ENCODE measurements around the gene LACC1. TPM values are rescaled to one million over a fixed set of nuclear protein-coding genes. Genes with fewer than 3 reads are reported as not detected.

The LACC1 gene
- total and polyA plus RNA-seq, 2 of the 13 experiments (the other 11 are each of a cell fraction or from before 2014, with no cell fraction given) = 0.92 to 1.7 TPM

DNA sequence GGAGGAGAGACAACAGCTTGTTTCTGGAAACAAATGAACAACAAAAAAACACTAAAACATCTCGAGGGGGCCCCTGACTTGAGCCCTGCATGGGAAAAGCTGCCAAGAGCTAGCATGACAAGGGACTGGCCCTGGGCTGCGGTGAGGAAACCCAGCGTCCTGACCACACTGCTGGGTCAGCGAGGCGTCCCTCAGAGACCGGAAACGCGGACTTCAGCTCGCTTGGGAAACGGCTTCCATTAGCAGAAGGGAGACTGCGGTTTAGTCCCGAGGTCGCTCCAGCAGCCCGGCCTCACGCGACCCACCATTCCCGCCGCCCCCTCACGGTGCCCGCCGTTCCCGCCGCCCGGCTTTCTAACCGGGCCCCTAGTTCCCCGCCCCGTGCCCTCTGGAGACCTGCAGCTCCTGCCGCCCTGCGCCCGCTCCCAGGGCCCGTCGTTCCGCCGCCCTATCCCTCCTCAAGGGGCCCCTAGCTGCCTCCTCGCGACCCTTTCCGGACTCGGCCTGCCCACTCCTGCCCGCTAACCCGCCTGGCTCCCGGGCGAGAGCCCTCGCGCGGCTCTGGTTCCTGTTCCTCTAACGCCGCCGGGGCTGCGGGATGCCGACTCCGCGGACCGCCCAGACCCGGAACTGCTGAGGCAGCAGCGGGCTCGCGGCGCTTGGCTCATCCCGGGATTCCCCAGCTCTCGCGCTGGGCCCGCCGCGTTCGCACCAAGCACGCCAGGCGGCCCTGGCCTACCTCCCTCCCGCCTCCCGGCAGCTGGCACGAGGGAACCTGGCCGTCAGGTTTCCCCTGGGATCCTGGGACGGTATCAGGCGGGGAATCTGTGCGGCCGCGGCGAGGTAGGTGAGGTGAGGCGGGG, 581 bp upstream of the LACC1 start, which contains the start of gene CCDC122 (continued):
- TF ChIP-seq, protein P1, sequence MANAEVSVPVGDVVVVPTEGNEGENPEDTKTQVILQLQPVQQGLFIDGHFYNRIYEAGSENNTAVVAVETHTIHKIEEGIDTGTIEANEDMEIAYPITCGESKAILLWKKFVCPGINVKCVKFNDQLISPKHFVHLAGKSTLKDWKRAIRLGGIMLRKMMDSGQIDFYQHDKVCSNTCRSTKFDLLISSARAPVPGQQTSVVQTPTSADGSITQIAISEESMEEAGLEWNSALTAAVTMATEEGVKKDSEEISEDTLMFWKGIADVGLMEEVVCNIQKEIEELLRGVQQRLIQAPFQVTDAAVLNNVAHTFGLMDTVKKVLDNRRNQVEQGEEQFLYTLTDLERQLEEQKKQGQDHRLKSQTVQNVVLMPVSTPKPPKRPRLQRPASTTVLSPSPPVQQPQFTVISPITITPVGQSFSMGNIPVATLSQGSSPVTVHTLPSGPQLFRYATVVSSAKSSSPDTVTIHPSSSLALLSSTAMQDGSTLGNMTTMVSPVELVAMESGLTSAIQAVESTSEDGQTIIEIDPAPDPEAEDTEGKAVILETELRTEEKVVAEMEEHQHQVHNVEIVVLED (CRISPR knock-in tag; IDR thresholded peaks at IDR 0.05; ENCODE audit: borderline replicate concordance) = no peak
- TF ChIP-seq, protein P2, sequence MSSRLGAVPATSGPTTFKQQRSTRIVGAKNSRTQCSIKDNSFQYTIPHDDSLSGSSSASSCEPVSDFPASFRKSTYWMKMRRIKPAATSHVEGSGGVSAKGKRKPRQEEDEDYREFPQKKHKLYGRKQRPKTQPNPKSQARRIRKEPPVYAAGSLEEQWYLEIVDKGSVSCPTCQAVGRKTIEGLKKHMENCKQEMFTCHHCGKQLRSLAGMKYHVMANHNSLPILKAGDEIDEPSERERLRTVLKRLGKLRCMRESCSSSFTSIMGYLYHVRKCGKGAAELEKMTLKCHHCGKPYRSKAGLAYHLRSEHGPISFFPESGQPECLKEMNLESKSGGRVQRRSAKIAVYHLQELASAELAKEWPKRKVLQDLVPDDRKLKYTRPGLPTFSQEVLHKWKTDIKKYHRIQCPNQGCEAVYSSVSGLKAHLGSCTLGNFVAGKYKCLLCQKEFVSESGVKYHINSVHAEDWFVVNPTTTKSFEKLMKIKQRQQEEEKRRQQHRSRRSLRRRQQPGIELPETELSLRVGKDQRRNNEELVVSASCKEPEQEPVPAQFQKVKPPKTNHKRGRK (CRISPR knock-in tag; IDR thresholded peaks at IDR 0.05) = no peak
- TF ChIP-seq ZBTB3 (CRISPR knock-in tag; IDR thresholded peaks at IDR 0.05; ENCODE audit: borderline replicate concordance, low read depth) (no peak), GTF3A (CRISPR knock-in tag; conservative IDR thresholded peaks at IDR 0.05) (no peak), NRL (CRISPR knock-in tag; IDR thresholded peaks at IDR 0.05; ENCODE audit: borderline replicate concordance) (peak; percentile 71; the same call in 1 of the 2 replicates), MAF1 (CRISPR knock-in tag; IDR thresholded peaks at IDR 0.05; ENCODE audit: borderline replicate concordance) (no peak), SOX6 (IDR thresholded peaks at IDR 0.05) (no peak), SOX6 (CRISPR knock-in tag; IDR thresholded peaks at IDR 0.05) (no peak), SKI (IDR thresholded peaks at IDR 0.05; ENCODE audit: partially characterized antibody) (no peak), ZSCAN9 (CRISPR knock-in tag; IDR thresholded peaks at IDR 0.05; ENCODE audit: borderline replicate concordance) (peak; percentile 64; the same call in 1 of the 2 replicates), KLF16 (CRISPR knock-in tag; IDR thresholded peaks at IDR 0.05) (peak; percentile 35 to 72; a peak in 2 of 4 replicates), ZNF136 (CRISPR knock-in tag; IDR thresholded peaks at IDR 0.05; ENCODE audit: low read depth) (no peak), CBX1 (IDR thresholded peaks at IDR 0.05; ENCODE audit: low read depth) (no peak)
- TF ChIP-seq, protein P3, sequence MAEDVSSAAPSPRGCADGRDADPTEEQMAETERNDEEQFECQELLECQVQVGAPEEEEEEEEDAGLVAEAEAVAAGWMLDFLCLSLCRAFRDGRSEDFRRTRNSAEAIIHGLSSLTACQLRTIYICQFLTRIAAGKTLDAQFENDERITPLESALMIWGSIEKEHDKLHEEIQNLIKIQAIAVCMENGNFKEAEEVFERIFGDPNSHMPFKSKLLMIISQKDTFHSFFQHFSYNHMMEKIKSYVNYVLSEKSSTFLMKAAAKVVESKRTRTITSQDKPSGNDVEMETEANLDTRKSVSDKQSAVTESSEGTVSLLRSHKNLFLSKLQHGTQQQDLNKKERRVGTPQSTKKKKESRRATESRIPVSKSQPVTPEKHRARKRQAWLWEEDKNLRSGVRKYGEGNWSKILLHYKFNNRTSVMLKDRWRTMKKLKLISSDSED (CRISPR knock-in tag; IDR thresholded peaks at IDR 0.05) = no peak
- TF ChIP-seq, protein P4, sequence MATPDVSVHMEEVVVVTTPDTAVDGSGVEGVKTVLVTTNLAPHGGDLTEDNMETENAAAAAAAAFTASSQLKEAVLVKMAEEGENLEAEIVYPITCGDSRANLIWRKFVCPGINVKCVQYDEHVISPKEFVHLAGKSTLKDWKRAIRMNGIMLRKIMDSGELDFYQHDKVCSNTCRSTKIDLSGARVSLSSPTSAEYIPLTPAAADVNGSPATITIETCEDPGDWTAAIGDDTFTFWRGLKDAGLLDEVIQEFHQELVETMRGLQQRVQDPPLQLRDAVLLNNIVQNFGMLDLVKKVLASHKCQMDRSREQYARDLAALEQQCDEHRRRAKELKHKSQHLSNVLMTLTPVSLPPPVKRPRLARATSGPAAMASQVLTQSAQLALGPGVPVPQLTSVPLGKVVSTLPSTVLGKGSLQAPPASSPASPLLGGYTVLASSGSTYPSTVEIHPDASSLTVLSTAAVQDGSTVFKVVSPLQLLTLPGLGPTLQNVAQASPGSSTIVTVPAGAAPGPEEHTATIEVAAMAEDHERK (CRISPR knock-in tag; IDR thresholded peaks at IDR 0.05; ENCODE audit: low read depth) = no peak
- TF ChIP-seq, protein P5, sequence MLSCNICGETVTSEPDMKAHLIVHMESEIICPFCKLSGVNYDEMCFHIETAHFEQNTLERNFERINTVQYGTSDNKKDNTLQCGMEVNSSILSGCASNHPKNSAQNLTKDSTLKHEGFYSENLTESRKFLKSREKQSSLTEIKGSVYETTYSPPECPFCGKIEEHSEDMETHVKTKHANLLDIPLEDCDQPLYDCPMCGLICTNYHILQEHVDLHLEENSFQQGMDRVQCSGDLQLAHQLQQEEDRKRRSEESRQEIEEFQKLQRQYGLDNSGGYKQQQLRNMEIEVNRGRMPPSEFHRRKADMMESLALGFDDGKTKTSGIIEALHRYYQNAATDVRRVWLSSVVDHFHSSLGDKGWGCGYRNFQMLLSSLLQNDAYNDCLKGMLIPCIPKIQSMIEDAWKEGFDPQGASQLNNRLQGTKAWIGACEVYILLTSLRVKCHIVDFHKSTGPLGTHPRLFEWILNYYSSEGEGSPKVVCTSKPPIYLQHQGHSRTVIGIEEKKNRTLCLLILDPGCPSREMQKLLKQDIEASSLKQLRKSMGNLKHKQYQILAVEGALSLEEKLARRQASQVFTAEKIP (CRISPR knock-in tag; IDR thresholded peaks at IDR 0.05; ENCODE audit: borderline replicate concordance) = no peak

Data from HepG2 (cell line).